HG03460 (cell line): ENCODE measurements around the gene SMARCA4.
"Not testable (repeated sequence)": the region's sequence is repeated elsewhere in the genome, so short reads cannot be mapped to it uniquely, and the experiment has no call there.

Experiments
- ATAC-seq: cut with Tn5 transposase; IDR thresholded peaks from one replicate; pipeline ENCODE4 v1.9.1; 2021; ENCODE audit not compliant: unreplicated experiment

Gene SMARCA4

GRCh38 chr19:11063434-11063833 is 102.6 kb downstream of the SMARCA4 start:
- ATAC-seq: no peak

GRCh38 chr19:11064831-11065303 is 104.0 kb downstream of the SMARCA4 start:
- ATAC-seq: no peak

- ATAC-seq: no peak
Measured at GRCh38 chr19:11066326-11066725, 105.5 kb downstream of the SMARCA4 start.

- no peak for ATAC-seq
Measured at GRCh38 chr19:11067356-11068113, 106.7 kb downstream of the SMARCA4 start.

- ATAC-seq: no peak
Measured at GRCh38 chr19:11069561-11069960, 108.7 kb downstream of the SMARCA4 start.

- no peak for ATAC-seq
Measured at GRCh38 chr19:11070123-11070522, 109.3 kb downstream of the SMARCA4 start.

- ATAC-seq: no peak
Measured at GRCh38 chr19:11073568-11073967, 112.7 kb downstream of the SMARCA4 start.

GRCh38 chr19:11076792-11077191 is 116.0 kb downstream of the SMARCA4 start:
- ATAC-seq: not testable (repeated sequence)

- ATAC-seq: no peak
Measured at GRCh38 chr19:11078893-11079292, 118.1 kb downstream of the SMARCA4 start.

- no peak for ATAC-seq
Measured at GRCh38 chr19:11079999-11080398, 119.2 kb downstream of the SMARCA4 start.

GRCh38 chr19:11087870-11088505 is 127.2 kb downstream of the SMARCA4 start:
- ATAC-seq: no peak

GRCh38 chr19:11088506-11089253 is 127.8 kb downstream of the SMARCA4 start:
- ATAC-seq: no peak

GRCh38 chr19:11089254-11090013 is 128.6 kb downstream of the SMARCA4 start, which contains the start of gene LDLR:
LDLR (plus strand) TSS chr19:11089463; CDS start chr19:11089549, 86 bp downstream.
- ATAC-seq: no peak

GRCh38 chr19:11090014-11090263 is 129.1 kb downstream of the SMARCA4 start:
- not testable (repeated sequence) for ATAC-seq

GRCh38 chr19:11090264-11090996 is 129.6 kb downstream of the SMARCA4 start:
- ATAC-seq: peak; percentile 67

GRCh38 chr19:11090997-11091702 is 130.3 kb downstream of the SMARCA4 start:
- no peak for ATAC-seq

- ATAC-seq: no peak
Measured at GRCh38 chr19:11091703-11092153, 130.9 kb downstream of the SMARCA4 start.

- ATAC-seq: no peak
Measured at GRCh38 chr19:11092181-11092538, 131.3 kb downstream of the SMARCA4 start.

GRCh38 chr19:11093689-11094238 is 132.9 kb downstream of the SMARCA4 start:
- ATAC-seq: no peak

- no peak for ATAC-seq
Measured at GRCh38 chr19:11094520-11094894, 133.7 kb downstream of the SMARCA4 start.
